Measurements from ENCODE around the gene MROH2B. TPM values are rescaled to one million over a fixed set of nuclear protein-coding genes. Genes with fewer than 3 reads are reported as not detected.

MROH2B gene
- polyA plus RNA-seq, 1 donor from 2014 or later: not detected

DNA sequence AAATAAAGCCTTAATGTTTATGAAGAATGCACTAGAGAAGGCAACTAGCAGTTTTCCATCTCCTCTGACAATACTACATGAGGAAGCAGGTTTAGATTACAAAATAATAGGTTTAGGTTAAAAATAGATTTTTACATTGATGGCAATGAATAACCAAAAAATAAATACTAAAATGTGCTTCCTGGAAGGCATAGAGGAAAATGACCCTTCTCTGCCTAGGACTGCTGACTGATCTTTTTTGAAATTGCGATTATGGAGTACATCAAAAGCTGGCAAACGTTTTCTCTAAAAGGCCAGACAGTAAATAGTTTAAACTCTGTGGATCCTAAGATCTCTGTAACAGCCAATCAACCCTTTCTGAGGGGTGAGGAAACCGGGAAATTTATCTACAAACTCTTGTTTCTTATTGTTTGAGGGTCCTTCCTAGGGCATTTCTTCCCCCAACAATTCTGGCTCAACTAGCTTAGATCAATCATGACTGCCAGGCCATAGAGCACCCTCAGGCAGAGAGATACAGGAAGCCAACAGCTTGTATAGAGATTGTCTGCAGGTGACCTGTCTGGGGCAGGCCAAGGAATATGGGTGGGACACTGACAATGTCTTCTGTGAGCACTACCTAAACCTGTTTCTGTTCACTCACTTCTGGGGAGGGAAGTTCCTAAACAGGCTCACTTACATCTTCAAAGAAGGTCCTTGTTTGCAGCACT is 67.3 kb downstream of the MROH2B start:
- Histone ChIP-seq H3K9me2 (ENCODE audit: insufficient read depth, low read length) (no peaks in the 10 kb centered on the region), H3K9me3 (ENCODE audit: low read length) (no peaks in the 10 kb centered on the region), H3F3A (ENCODE audit: insufficient read depth, low read length, poor library complexity, severe bottlenecking) (no peaks in the 10 kb centered on the region), H3K36me3 (ENCODE audit: insufficient read depth, low read length) (no peaks in the 10 kb centered on the region), H3K79me2 (replicated peaks; ENCODE audit: insufficient read depth, low read length) (no peaks in the 10 kb centered on the region), H2AFZ (ENCODE audit: low read depth, low read length) (no peak overlapping the region), H3K9ac (ENCODE audit: low read length) (no peak overlapping the region), H3K4me3 (ENCODE audit: low read length) (no peak overlapping the region), H3K27ac (ENCODE audit: low read length) (no peak overlapping the region), H3K27me3 (ENCODE audit: insufficient read depth, low read depth, low read length) (no peaks in the 10 kb centered on the region), H4K20me1 (ENCODE audit: insufficient read depth) (no peaks in the 10 kb centered on the region), H3K4me2 (ENCODE audit: low read length) (no peak overlapping the region)
- TF ChIP-seq TAF1 (IDR thresholded peaks at IDR 0.05; ENCODE audit: low read depth) (no peak), EZH2 (IDR thresholded peaks at IDR 0.05; ENCODE audit: borderline replicate concordance, insufficient read depth, low read length, poor library complexity, severe bottlenecking) (no peak), RAD21 (conservative IDR thresholded peaks at IDR 0.05) (no peak)

DNA sequence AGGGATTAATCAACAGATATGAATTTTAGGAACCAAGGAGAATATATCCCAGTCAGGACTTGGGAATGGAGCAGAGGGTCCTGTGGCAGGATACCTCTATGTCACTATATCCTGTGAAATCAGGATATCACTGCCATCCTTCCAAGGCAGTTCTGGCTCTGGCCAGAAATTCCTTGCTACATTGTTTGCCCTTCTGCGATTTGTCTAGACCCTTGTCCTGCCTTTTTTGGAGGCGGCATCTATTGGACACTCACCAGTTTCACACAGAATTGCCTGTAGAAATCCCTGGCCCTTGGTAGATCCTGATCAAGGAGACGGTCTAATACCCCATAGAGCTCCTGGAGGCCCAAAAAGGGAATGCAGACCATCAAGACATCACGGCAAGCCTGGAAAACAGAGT is 71.2 kb downstream of the MROH2B start:
- H3F3A ChIP-seq (ENCODE audit: insufficient read depth, low read length, poor library complexity, severe bottlenecking): no peaks in the 10 kb centered on the region
- H2AFZ ChIP-seq (ENCODE audit: low read depth, low read length): no peak overlapping the region
- no peaks in the 10 kb centered on the region for H3K79me2 ChIP-seq (replicated peaks; ENCODE audit: insufficient read depth, low read length)
- no peak overlapping the region for H3K9ac ChIP-seq (ENCODE audit: low read length)
- no peaks in the 10 kb centered on the region for H3K9me3 ChIP-seq (ENCODE audit: low read length)
- H3K27me3 ChIP-seq (ENCODE audit: insufficient read depth, low read depth, low read length): no peaks in the 10 kb centered on the region
- TF ChIP-seq MXI1 (conservative IDR thresholded peaks at IDR 0.05; ENCODE audit: poor library complexity, severe bottlenecking) (no peak), RAD21 (conservative IDR thresholded peaks at IDR 0.05) (no peak)
- H3K36me3 ChIP-seq (ENCODE audit: insufficient read depth, low read length): no peaks in the 10 kb centered on the region
- no peak overlapping the region for H3K4me2 ChIP-seq (ENCODE audit: low read length)
- H3K4me3 ChIP-seq (ENCODE audit: low read length): no peak overlapping the region
- H4K20me1 ChIP-seq (ENCODE audit: insufficient read depth): no peaks in the 10 kb centered on the region
- no peaks in the 10 kb centered on the region for H3K9me2 ChIP-seq (ENCODE audit: insufficient read depth, low read length)
- H3K27ac ChIP-seq (ENCODE audit: low read length): no peak overlapping the region

DNA sequence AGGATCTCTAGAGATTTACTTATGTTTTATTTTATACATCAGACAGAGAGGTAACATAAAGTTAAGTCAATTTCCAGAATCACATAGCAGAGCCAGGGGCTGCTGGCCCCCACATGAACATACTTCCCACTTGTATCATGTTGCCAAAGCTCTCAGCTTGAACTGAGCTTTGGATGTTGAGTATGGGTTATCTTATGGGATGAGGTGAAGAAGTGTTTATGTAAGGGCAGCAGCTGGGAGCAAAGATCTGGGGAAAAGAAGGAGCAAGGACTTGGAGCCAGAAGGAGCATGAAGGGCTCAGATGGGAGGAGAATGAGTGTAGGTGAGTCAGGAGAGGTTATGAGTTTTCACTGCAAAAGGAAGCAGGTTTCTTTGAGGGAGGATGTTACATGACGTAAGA is 72.0 kb downstream of the MROH2B start:
- no peaks in the 10 kb centered on the region for H4K20me1 ChIP-seq (ENCODE audit: insufficient read depth)
- no peak overlapping the region for H3K9ac ChIP-seq (ENCODE audit: low read length)
- no peaks in the 10 kb centered on the region for H3K27me3 ChIP-seq (ENCODE audit: insufficient read depth, low read depth, low read length)
- no peak overlapping the region for H3K27ac ChIP-seq (ENCODE audit: low read length)
- no peaks in the 10 kb centered on the region for H3K9me2 ChIP-seq (ENCODE audit: insufficient read depth, low read length)
- no peak for TF ChIP-seq RAD21 (conservative IDR thresholded peaks at IDR 0.05)
- TF ChIP-seq MXI1 (conservative IDR thresholded peaks at IDR 0.05; ENCODE audit: poor library complexity, severe bottlenecking): no peak
- no peak for TF ChIP-seq SMC3 (conservative IDR thresholded peaks at IDR 0.05; ENCODE audit: poor library complexity)
- no peak for TF ChIP-seq EZH2 (IDR thresholded peaks at IDR 0.05; ENCODE audit: borderline replicate concordance, insufficient read depth, low read length, poor library complexity, severe bottlenecking)
- TF ChIP-seq EP300 (conservative IDR thresholded peaks at IDR 0.05; ENCODE audit: poor library complexity, severe bottlenecking): no peak
- TF ChIP-seq, protein P1, sequence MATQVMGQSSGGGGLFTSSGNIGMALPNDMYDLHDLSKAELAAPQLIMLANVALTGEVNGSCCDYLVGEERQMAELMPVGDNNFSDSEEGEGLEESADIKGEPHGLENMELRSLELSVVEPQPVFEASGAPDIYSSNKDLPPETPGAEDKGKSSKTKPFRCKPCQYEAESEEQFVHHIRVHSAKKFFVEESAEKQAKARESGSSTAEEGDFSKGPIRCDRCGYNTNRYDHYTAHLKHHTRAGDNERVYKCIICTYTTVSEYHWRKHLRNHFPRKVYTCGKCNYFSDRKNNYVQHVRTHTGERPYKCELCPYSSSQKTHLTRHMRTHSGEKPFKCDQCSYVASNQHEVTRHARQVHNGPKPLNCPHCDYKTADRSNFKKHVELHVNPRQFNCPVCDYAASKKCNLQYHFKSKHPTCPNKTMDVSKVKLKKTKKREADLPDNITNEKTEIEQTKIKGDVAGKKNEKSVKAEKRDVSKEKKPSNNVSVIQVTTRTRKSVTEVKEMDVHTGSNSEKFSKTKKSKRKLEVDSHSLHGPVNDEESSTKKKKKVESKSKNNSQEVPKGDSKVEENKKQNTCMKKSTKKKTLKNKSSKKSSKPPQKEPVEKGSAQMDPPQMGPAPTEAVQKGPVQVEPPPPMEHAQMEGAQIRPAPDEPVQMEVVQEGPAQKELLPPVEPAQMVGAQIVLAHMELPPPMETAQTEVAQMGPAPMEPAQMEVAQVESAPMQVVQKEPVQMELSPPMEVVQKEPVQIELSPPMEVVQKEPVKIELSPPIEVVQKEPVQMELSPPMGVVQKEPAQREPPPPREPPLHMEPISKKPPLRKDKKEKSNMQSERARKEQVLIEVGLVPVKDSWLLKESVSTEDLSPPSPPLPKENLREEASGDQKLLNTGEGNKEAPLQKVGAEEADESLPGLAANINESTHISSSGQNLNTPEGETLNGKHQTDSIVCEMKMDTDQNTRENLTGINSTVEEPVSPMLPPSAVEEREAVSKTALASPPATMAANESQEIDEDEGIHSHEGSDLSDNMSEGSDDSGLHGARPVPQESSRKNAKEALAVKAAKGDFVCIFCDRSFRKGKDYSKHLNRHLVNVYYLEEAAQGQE (IDR thresholded peaks at IDR 0.05; ENCODE audit: borderline replicate concordance): no peak
- TF ChIP-seq TAF1 (IDR thresholded peaks at IDR 0.05; ENCODE audit: low read depth): no peak
- TF ChIP-seq, protein P2, sequence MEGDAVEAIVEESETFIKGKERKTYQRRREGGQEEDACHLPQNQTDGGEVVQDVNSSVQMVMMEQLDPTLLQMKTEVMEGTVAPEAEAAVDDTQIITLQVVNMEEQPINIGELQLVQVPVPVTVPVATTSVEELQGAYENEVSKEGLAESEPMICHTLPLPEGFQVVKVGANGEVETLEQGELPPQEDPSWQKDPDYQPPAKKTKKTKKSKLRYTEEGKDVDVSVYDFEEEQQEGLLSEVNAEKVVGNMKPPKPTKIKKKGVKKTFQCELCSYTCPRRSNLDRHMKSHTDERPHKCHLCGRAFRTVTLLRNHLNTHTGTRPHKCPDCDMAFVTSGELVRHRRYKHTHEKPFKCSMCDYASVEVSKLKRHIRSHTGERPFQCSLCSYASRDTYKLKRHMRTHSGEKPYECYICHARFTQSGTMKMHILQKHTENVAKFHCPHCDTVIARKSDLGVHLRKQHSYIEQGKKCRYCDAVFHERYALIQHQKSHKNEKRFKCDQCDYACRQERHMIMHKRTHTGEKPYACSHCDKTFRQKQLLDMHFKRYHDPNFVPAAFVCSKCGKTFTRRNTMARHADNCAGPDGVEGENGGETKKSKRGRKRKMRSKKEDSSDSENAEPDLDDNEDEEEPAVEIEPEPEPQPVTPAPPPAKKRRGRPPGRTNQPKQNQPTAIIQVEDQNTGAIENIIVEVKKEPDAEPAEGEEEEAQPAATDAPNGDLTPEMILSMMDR (IDR thresholded peaks at IDR 0.05; ENCODE audit: poor library complexity, severe bottlenecking): no peak
- TF ChIP-seq POLR2AphosphoS5 (IDR thresholded peaks at IDR 0.05): no peak
- no peaks in the 10 kb centered on the region for H3K79me2 ChIP-seq (replicated peaks; ENCODE audit: insufficient read depth, low read length)
- H3K36me3 ChIP-seq (ENCODE audit: insufficient read depth, low read length): no peaks in the 10 kb centered on the region
- no peaks in the 10 kb centered on the region for H3K9me3 ChIP-seq (ENCODE audit: low read length)
- no peaks in the 10 kb centered on the region for H3F3A ChIP-seq (ENCODE audit: insufficient read depth, low read length, poor library complexity, severe bottlenecking)
- no peak overlapping the region for H3K4me3 ChIP-seq (ENCODE audit: low read length)
- no peak overlapping the region for H2AFZ ChIP-seq (ENCODE audit: low read depth, low read length)
- no peak overlapping the region for H3K4me2 ChIP-seq (ENCODE audit: low read length)

Measured in neural cell (in vitro differentiated cells).